Smooth muscle cell (in vitro differentiated cells): Measurements from ENCODE around the gene DNAJC15. TPM values are rescaled to one million over a fixed set of nuclear protein-coding genes. Genes with fewer than 3 reads are reported as not detected.

Source experiments
- DNase-seq: peaks from one replicate; lab custom pipeline; 2025; ENCODE audit not compliant: unreplicated experiment; lab: John Stamatoyannopoulos, UW
- H2AFZ ChIP-seq: fragments of 200-600 bp; sonication (generic); 2 replicates; pipeline ENCODE4 v1.6.0; 2016; ENCODE audit warnings: antibody characterized with exemption, low read depth, mild to moderate bottlenecking
- H3F3A ChIP-seq: fragments of 200-600 bp; sonication (generic); 2 replicates; pipeline ENCODE4 v1.6.0; 2017; ENCODE audit warnings: antibody characterized with exemption, low read depth
- H3K27ac ChIP-seq: fragments of 200-600 bp; sonication (generic); 2 replicates; pipeline ENCODE4 v1.5.1; 2016; ENCODE audit warnings: low read depth, mild to moderate bottlenecking
- H3K27me3 ChIP-seq: fragments of 200-600 bp; sonication (generic); 2 replicates; pipeline ENCODE4 v1.6.1; 2016; ENCODE audit warnings: low read depth, mild to moderate bottlenecking
- H3K36me3 ChIP-seq: fragments of 200-600 bp; sonication (generic); 2 replicates; pipeline ENCODE4 v1.5.1; 2016; ENCODE audit warnings: low read depth
- H3K4me1 ChIP-seq: fragments of 200-600 bp; sonication (generic); 2 replicates; pipeline ENCODE4 v1.5.1; 2016; ENCODE audit warnings: low read depth
- H3K4me2 ChIP-seq: fragments of 200-600 bp; sonication (generic); 2 replicates; pipeline ENCODE4 v1.6.0; 2016; ENCODE audit warnings: mild to moderate bottlenecking
- H3K4me3 ChIP-seq: fragments of 200-600 bp; sonication (generic); 2 replicates; pipeline ENCODE4 v1.5.1; 2016; ENCODE audit warnings: mild to moderate bottlenecking
- H3K79me2 ChIP-seq: fragments of 200-600 bp; sonication (generic); 2 replicates; pipeline ENCODE4 v1.6.0; 2016; ENCODE audit warnings: low read depth, mild to moderate bottlenecking
- H3K9ac ChIP-seq: fragments of 200-600 bp; sonication (generic); 2 replicates; pipeline ENCODE4 v1.6.0; 2016; ENCODE audit warnings: low read depth
- H3K9me3 ChIP-seq: fragments of 200-600 bp; sonication (generic); replicated peaks from 2 replicates; pipeline ENCODE4 v1.5.1; 2016; ENCODE audit warnings: low read depth
- H4K20me1 ChIP-seq: fragments of 200-600 bp; sonication (generic); 2 replicates; pipeline ENCODE4 v1.6.0; 2016; ENCODE audit warnings: low read depth
- WGBS: methylation state at CpG from one replicate; pipeline ENCODE4 v1.1.7; 2016; ENCODE audit warnings: low lambda C conversion rate; 5-methylcytosine and 5-hydroxymethylcytosine counted together
- polyA plus RNA-seq: library from polyadenylated mRNA; unstranded; fragments of >200 nt; fragmentation: Nextera tagmentation; extraction: Ambion mirVana; gene quantifications from 2 replicates; pipeline ENCODE4 v1.2.1, GENCODE V29; 2016
- total RNA-seq: library from RNA; depleted of rRNA; stranded (reverse); fragments of >200 nt; gene quantifications from 2 replicates; pipeline ENCODE4 v1.2.3, GENCODE V29; 2014
- TF ChIP-seq, protein P1 (sequence below): fragments of 200-600 bp; sonication (generic); IDR thresholded peaks from 2 replicates; pipeline ENCODE4 v1.5.1; 2017; ENCODE audit warnings: borderline replicate concordance, mild to moderate bottlenecking, antibody characterized with exemption; ENCODE audit not compliant: insufficient read depth, poor library complexity, severe bottlenecking

DNAJC15 gene
- total and polyA plus RNA-seq, 2 experiments from 2014 or later: 4.4 to 6.9 TPM

DNA sequence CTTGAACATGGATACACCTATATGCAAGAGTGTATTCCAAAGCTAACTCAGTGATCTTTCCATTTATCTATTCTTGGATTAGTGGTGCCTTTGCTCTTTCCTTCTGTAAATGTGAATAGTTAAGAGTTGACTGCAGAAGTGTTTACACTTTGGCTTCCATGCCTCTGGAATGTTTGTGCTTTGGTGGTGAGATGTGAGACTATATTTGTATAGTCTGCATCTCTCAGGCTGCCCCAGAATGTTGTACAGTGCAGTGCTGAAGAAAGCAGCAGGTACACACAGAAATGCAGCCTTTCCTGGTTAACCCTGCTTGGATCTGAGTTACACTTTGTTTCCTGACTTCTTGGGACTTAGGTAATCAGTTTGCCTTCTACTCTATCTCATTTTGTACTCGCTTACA, 90.2 kb downstream of the DNAJC15 start:
- no peaks in the 10 kb centered on the region for H3K9me3 ChIP-seq
- H3K27ac ChIP-seq: no peak overlapping the region
- peak overlapping the region; percentile 15 for H3K4me2 ChIP-seq
- H3K27me3 ChIP-seq: no peaks in the 10 kb centered on the region
- TF ChIP-seq, protein P1, sequence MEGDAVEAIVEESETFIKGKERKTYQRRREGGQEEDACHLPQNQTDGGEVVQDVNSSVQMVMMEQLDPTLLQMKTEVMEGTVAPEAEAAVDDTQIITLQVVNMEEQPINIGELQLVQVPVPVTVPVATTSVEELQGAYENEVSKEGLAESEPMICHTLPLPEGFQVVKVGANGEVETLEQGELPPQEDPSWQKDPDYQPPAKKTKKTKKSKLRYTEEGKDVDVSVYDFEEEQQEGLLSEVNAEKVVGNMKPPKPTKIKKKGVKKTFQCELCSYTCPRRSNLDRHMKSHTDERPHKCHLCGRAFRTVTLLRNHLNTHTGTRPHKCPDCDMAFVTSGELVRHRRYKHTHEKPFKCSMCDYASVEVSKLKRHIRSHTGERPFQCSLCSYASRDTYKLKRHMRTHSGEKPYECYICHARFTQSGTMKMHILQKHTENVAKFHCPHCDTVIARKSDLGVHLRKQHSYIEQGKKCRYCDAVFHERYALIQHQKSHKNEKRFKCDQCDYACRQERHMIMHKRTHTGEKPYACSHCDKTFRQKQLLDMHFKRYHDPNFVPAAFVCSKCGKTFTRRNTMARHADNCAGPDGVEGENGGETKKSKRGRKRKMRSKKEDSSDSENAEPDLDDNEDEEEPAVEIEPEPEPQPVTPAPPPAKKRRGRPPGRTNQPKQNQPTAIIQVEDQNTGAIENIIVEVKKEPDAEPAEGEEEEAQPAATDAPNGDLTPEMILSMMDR: no peak
- no peaks in the 10 kb centered on the region for H4K20me1 ChIP-seq
- H3K9ac ChIP-seq: no peak overlapping the region
- WGBS: 44% methylated on average over 1 of the region's 1 CpG
- no peaks in the 10 kb centered on the region for H3K36me3 ChIP-seq
- no peaks in the 10 kb centered on the region for H3K4me1 ChIP-seq
- H3K4me3 ChIP-seq: no peak overlapping the region
- no peak overlapping the region for H2AFZ ChIP-seq
- no peaks in the 10 kb centered on the region for H3K79me2 ChIP-seq
- H3F3A ChIP-seq: peaks cover 7% of the 10 kb centered on the region
- DNase-seq: no peak

DNA sequence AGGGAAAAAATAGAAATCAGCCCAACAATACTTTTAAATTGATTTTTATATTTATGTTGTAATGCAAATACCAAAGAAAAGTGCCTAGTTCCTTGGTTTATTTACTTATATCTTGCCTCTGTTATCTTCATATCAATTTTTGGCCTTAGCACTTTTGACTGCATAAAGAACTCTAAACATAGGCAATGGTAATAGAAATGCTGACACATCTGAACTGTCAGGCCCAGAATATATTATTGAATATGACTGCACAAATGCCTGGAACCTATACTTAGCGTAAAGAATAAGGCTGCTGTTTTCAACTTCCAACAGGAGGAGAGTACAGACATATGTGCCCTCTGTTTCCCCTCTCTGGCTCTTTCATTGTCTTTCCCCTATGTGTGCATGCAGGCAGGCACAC, 91.1 kb downstream of the DNAJC15 start:
- Histone ChIP-seq H3K27ac (no peak overlapping the region), H3K36me3 (no peaks in the 10 kb centered on the region), H3F3A (peaks cover 7% of the 10 kb centered on the region), H2AFZ (no peak overlapping the region), H3K9me3 (no peaks in the 10 kb centered on the region), H3K9ac (no peak overlapping the region), H4K20me1 (no peaks in the 10 kb centered on the region), H3K79me2 (no peaks in the 10 kb centered on the region), H3K4me1 (no peaks in the 10 kb centered on the region), H3K4me3 (no peak overlapping the region), H3K4me2 (no peak overlapping the region), H3K27me3 (no peaks in the 10 kb centered on the region)
- no peak for DNase-seq
- TF ChIP-seq, protein P1: no peak
- WGBS: 41% methylated on average over 1 of the region's 1 CpG

DNA sequence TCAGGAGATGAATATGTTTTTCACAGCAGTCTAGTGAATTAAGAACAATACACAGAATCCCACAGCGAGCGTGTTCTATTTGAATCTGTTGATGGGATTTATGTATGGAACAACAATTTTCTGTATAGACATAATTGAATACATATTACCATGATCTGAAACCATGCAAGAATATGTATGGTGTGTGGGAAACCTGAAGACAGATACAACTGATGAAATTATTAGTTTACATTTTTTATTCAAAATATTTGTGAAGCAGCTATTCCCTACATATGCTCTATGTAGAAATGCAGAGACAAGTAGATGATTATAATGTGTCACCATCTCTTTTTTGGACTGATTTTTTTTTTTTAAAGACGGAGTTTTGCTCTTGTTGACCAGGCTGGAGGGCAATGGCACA, 91.8 kb downstream of the DNAJC15 start:
- Histone ChIP-seq H4K20me1 (no peaks in the 10 kb centered on the region), H3K79me2 (no peaks in the 10 kb centered on the region), H3K4me1 (no peaks in the 10 kb centered on the region), H3K4me2 (no peak overlapping the region), H3F3A (peaks cover 7% of the 10 kb centered on the region), H3K9ac (no peak overlapping the region), H3K4me3 (no peak overlapping the region), H3K27ac (no peak overlapping the region), H3K9me3 (no peaks in the 10 kb centered on the region), H2AFZ (no peak overlapping the region), H3K36me3 (no peaks in the 10 kb centered on the region), H3K27me3 (no peaks in the 10 kb centered on the region)
- no peak for DNase-seq
- TF ChIP-seq, protein P1: no peak
- 97% methylated on average over 3 of the region's 3 CpGs for WGBS

DNA sequence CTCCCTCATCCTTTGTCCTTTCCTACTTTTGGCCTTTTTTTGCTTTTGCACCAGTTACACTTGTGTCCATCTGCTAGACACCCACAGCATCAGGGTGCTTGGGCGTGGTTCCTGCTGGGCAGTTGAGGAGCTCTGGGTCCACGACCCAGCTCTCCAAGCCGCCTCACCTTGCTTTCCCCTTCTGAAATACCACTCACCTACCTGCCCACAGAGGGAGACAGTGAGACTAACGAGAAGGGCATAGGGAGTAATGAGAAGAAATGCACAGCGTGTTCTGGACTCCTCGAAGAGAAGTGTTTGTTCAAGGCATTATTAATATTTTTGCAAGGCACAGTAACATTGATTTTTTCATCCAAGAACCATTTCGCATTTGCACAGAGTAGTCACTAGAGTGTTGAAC, 92.9 kb downstream of the DNAJC15 start:
- no peak overlapping the region for H3K27ac ChIP-seq
- no peaks in the 10 kb centered on the region for H3K9me3 ChIP-seq
- no peak overlapping the region for H3K4me3 ChIP-seq
- no peaks in the 10 kb centered on the region for H3K4me1 ChIP-seq
- H2AFZ ChIP-seq: no peak overlapping the region
- no peaks in the 10 kb centered on the region for H3K36me3 ChIP-seq
- 98% methylated on average over 7 of the region's 7 CpGs for WGBS
- no peak overlapping the region for H3K9ac ChIP-seq
- H3F3A ChIP-seq: peaks cover 7% of the 10 kb centered on the region
- no peak overlapping the region for H3K4me2 ChIP-seq
- H4K20me1 ChIP-seq: no peaks in the 10 kb centered on the region
- TF ChIP-seq, protein P1: no peak
- no peak for DNase-seq
- no peaks in the 10 kb centered on the region for H3K79me2 ChIP-seq
- H3K27me3 ChIP-seq: no peaks in the 10 kb centered on the region
